Mammary epithelial cell (primary cell): ENCODE measurements around the gene RASL12.

ENCODE experiments used
- EZH2 ChIP-seq: IDR thresholded peaks from 2 replicates; pipeline ENCODE4 v1.6.1; 2012; ENCODE audit warnings: low read length, inconsistent platforms, borderline replicate concordance
- TF ChIP-seq, protein P1 (sequence below), 2 donors: IDR thresholded peaks in 1 of 2; conservative IDR thresholded peaks in 1 of 2; 2 replicates each; pipeline ENCODE4 v1.5.1; 2011 to 2012; ENCODE audit warnings: inconsistent platforms in 2 of 2, low read length in 2 of 2, mild to moderate bottlenecking in 2 of 2, control low read depth in 1 of 2, low read depth in 1 of 2; ENCODE audit not compliant: insufficient read depth in 1 of 2; ENCODE audit errors: extremely low read depth in 1 of 2

DNA sequence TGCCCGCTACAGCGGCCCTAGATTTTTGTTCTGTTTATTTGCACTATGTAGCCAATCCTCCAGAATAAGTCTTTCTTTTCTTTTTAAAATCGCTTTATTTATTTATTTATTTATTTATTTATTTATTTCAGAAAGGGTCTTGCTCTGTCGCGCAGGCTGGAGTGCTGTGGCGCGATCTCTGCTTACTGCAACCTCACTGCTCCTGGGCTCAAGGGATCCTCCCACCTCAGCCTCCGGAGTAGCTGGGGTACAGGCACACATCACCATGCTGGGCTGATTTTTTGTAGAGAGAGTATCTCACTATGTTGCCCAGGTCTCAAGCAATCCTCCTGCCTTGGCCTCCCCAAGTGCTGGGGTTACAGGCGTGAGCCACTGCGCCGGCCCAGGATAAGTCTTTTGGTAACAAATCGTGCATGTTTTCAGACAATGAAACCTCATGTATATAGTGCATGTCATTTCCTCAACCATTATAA lies 38.0 kb downstream of the RASL12 start:
- TF ChIP-seq, protein P1, sequence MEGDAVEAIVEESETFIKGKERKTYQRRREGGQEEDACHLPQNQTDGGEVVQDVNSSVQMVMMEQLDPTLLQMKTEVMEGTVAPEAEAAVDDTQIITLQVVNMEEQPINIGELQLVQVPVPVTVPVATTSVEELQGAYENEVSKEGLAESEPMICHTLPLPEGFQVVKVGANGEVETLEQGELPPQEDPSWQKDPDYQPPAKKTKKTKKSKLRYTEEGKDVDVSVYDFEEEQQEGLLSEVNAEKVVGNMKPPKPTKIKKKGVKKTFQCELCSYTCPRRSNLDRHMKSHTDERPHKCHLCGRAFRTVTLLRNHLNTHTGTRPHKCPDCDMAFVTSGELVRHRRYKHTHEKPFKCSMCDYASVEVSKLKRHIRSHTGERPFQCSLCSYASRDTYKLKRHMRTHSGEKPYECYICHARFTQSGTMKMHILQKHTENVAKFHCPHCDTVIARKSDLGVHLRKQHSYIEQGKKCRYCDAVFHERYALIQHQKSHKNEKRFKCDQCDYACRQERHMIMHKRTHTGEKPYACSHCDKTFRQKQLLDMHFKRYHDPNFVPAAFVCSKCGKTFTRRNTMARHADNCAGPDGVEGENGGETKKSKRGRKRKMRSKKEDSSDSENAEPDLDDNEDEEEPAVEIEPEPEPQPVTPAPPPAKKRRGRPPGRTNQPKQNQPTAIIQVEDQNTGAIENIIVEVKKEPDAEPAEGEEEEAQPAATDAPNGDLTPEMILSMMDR (conservative IDR thresholded peaks at IDR 0.05 in 1 of 2, IDR thresholded peaks at IDR 0.05 in 1 of 2; ENCODE audit: extremely low read depth in 1 of 2, insufficient read depth in 1 of 2, low read depth in 1 of 2, low read length in 2 of 2), result no peak
- TF ChIP-seq EZH2, result no peak
